ENCODE results near the gene NARF.
"Not testable (repeated sequence)": the region's sequence is repeated elsewhere in the genome, so short reads cannot be mapped to it uniquely, and the experiment has no call there.

Gene NARF

GRCh38 chr17:82444941-82445521, 13.5 kb upstream of the NARF start:
- DNase-seq (ENCODE audit: insufficient read length, low spot score) (no peak), FAIRE-seq (no peak)
- TF ChIP-seq SPI1 (IDR thresholded peaks at IDR 0.05; ENCODE audit: low read depth, low read length) (no peak), POU2F2 (IDR thresholded peaks at IDR 0.05; ENCODE audit: low read depth, low read length) (0 out of 2 replicates have a peak, but pooled peaks have one; percentile 11)

DNA sequence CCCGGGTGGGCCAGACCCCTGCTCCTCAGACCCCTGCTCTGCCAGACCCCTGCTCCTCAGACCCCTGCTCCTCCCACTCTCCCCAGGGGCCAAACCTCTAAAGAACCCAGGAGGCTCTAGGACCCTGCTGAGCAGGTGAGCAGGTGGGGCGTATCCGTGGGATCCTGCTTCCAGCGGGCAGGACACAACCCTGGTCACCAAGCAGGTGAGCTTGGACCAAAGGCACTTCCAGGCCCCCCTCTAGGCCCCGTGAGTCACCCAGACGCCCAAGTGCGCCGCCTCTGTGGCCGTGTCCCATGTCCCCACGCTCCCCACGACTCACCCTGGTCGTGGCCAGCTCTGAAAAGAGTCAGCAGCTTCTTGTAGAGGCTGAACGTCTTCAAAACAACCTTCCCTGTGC, 13.0 kb upstream of the NARF start:
- no peak for FAIRE-seq
- TF ChIP-seq POLR2AphosphoS5 (IDR thresholded peaks at IDR 0.05; ENCODE audit: low read depth, low read length) (no peak), TAF1 (IDR thresholded peaks at IDR 0.05; ENCODE audit: low read depth, low read length) (no peak), POU2F2 (IDR thresholded peaks at IDR 0.05; ENCODE audit: low read depth, low read length) (no peak), PAX5 (IDR thresholded peaks at IDR 0.05; ENCODE audit: insufficient read depth, low read length, severe bottlenecking) (no peak), POLR2A (IDR thresholded peaks at IDR 0.05; ENCODE audit: low read depth, low read length) (no peak), SPI1 (IDR thresholded peaks at IDR 0.05; ENCODE audit: low read depth, low read length) (no peak)

GRCh38 chr17:82446124-82446523, 12.4 kb upstream of the NARF start:
- DNase-seq (ENCODE audit: insufficient read length, low spot score) (no peak), FAIRE-seq (no peak)
- TF ChIP-seq POLR2AphosphoS5 (IDR thresholded peaks at IDR 0.05; ENCODE audit: low read depth, low read length) = no peak
- no peak for TF ChIP-seq SPI1 (IDR thresholded peaks at IDR 0.05; ENCODE audit: low read depth, low read length)
- TF ChIP-seq PAX5 (IDR thresholded peaks at IDR 0.05; ENCODE audit: insufficient read depth, low read length, severe bottlenecking) = no peak
- TF ChIP-seq POU2F2 (IDR thresholded peaks at IDR 0.05; ENCODE audit: low read depth, low read length) = no peak
- no peak for TF ChIP-seq POLR2A (IDR thresholded peaks at IDR 0.05; ENCODE audit: low read depth, low read length)
- no peak for TF ChIP-seq TAF1 (IDR thresholded peaks at IDR 0.05; ENCODE audit: low read depth, low read length)

More for the DNA sequence above, 13.0 kb upstream of the NARF start:
- DNase-seq (ENCODE audit: insufficient read length, low spot score) = no peak

DNA sequence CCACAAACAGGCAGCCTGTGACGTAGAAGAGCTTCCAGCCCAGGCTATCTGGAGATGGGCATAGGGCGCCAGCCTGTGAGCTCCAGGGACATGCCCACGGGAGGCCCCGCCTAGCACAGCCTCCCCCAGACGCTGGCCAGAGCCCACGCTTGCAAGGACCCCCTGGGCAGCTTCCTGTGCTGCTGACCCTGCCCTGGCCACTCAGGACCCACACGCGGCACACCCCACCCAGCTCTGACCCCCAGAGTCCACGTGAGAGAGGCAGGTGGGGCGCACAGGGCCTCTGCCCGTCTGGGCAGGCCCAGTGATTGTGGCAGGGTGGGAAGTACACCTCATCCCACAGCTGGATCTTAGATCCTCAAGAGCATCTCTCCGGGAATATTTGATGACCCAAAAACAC, 11.9 kb upstream of the NARF start:
- FAIRE-seq (no peak), DNase-seq (ENCODE audit: insufficient read length, low spot score) (no peak)
- TF ChIP-seq SPI1 (IDR thresholded peaks at IDR 0.05; ENCODE audit: low read depth, low read length) = no peak
- no peak for TF ChIP-seq POLR2A (IDR thresholded peaks at IDR 0.05; ENCODE audit: low read depth, low read length)
- TF ChIP-seq PAX5 (IDR thresholded peaks at IDR 0.05; ENCODE audit: insufficient read depth, low read length, severe bottlenecking) = no peak
- TF ChIP-seq POLR2AphosphoS5 (IDR thresholded peaks at IDR 0.05; ENCODE audit: low read depth, low read length) = no peak
- TF ChIP-seq POU2F2 (IDR thresholded peaks at IDR 0.05; ENCODE audit: low read depth, low read length) = no peak
- no peak for TF ChIP-seq TAF1 (IDR thresholded peaks at IDR 0.05; ENCODE audit: low read depth, low read length)

DNA sequence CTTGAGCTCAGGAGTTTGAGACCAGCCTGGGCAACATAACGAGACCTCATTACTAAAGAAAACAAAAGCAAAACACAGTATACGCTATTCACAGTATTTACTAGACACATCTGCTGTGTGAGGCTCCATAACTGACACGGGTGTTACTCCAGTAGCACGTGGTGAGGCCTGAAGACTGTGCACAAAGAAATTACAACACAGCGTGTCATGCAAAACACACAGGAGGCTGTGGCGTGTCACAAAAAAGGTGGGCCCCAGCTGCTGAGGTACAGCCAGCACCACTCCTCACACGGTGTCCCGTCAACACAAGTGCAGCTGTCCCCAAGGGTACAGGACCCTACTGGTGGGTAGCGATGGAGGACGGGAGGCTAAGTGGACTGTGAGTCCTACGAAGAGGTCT, 10.7 kb upstream of the NARF start:
- no peak for DNase-seq (ENCODE audit: insufficient read length, low spot score)
- no peak for TF ChIP-seq POLR2AphosphoS5 (IDR thresholded peaks at IDR 0.05; ENCODE audit: low read depth, low read length)
- no peak for TF ChIP-seq SPI1 (IDR thresholded peaks at IDR 0.05; ENCODE audit: low read depth, low read length)
- TF ChIP-seq POU2F2 (IDR thresholded peaks at IDR 0.05; ENCODE audit: low read depth, low read length) = no peak
- no peak for TF ChIP-seq PAX5 (IDR thresholded peaks at IDR 0.05; ENCODE audit: insufficient read depth, low read length, severe bottlenecking)
- TF ChIP-seq TAF1 (IDR thresholded peaks at IDR 0.05; ENCODE audit: low read depth, low read length) = no peak
- FAIRE-seq = no peak

DNA sequence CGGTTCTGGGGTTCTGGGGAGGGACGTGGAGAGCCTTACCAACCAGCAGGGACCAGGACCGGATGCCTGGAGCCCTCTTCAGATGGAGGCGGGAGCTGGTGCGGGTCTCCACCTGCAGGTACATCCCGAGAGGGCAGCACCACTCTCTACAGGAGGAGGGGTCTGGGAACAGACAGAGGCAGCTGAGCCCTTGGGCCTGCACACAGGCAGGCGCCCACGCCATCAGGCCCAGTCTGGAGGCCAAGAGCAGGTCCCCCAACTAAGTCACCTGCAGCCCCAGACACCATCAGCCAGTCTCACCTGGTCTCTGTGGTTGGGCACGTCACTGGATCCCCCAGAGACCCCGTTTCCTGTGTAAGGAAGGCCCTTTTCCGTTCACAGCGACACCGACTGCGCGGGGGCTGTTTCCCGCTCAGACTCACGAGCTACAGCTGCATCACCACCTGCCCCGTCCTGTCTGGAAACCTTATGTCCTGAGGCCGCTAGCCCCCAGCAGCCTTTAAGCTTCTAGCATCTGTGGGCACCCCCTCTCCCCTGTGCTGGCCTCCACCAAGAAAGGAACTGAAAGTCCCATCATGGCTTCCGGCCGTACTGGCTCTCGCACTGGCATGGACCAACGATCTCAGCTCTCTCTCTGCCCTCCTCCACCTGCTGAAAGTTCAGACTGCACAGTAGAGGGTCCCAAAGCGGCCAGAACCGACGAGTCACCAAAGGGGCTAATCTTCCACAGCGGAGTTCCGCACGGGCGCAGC, 9.2 kb upstream of the NARF start:
- DNase-seq (ENCODE audit: insufficient read length, low spot score) (peak; percentile 66), FAIRE-seq (peak; percentile 95)
- TF ChIP-seq POLR2A (IDR thresholded peaks at IDR 0.05; ENCODE audit: low read depth, low read length) = peak; percentile 95
- no peak for TF ChIP-seq PAX5 (IDR thresholded peaks at IDR 0.05; ENCODE audit: insufficient read depth, low read length, severe bottlenecking)
- TF ChIP-seq POLR2AphosphoS5 (IDR thresholded peaks at IDR 0.05; ENCODE audit: low read depth, low read length) = peak; percentile 89; the same call in 1 of the 2 replicates
- TF ChIP-seq SPI1 (IDR thresholded peaks at IDR 0.05; ENCODE audit: low read depth, low read length) = peak; percentile 99
- TF ChIP-seq POU2F2 (IDR thresholded peaks at IDR 0.05; ENCODE audit: low read depth, low read length) = 0 out of 2 replicates have a peak, but pooled peaks have one; percentile 80
- peak; percentile 81 for TF ChIP-seq TAF1 (IDR thresholded peaks at IDR 0.05; ENCODE audit: low read depth, low read length)

- no peak for DNase-seq (ENCODE audit: insufficient read length, low spot score)
- FAIRE-seq = no peak
- no peak; the same call in 1 of the 2 replicates for TF ChIP-seq POLR2A (IDR thresholded peaks at IDR 0.05; ENCODE audit: low read depth, low read length)
- TF ChIP-seq SPI1 (IDR thresholded peaks at IDR 0.05; ENCODE audit: low read depth, low read length) = no peak
- TF ChIP-seq TAF1 (IDR thresholded peaks at IDR 0.05; ENCODE audit: low read depth, low read length) = no peak
- TF ChIP-seq POU2F2 (IDR thresholded peaks at IDR 0.05; ENCODE audit: low read depth, low read length) = no peak
- no peak for TF ChIP-seq PAX5 (IDR thresholded peaks at IDR 0.05; ENCODE audit: insufficient read depth, low read length, severe bottlenecking)
- no peak for TF ChIP-seq POLR2AphosphoS5 (IDR thresholded peaks at IDR 0.05; ENCODE audit: low read depth, low read length)
Observed at GRCh38 chr17:82449883-82450356, 8.6 kb upstream of the NARF start.

GRCh38 chr17:82450357-82451106, 8.0 kb upstream of the NARF start, which contains the start of gene CYBC1:
Gene CYBC1, minus strand, starts transcription at chr17:82450752. Its CDS starts 1,498 bp downstream, at chr17:82449254.
- FAIRE-seq (peak; percentile 38), DNase-seq (ENCODE audit: insufficient read length, low spot score) (peak; percentile 82)
- TF ChIP-seq POLR2AphosphoS5 (IDR thresholded peaks at IDR 0.05; ENCODE audit: low read depth, low read length) = peak; percentile 89
- peak; percentile 57; the same call in 1 of the 2 replicates for TF ChIP-seq POLR2A (IDR thresholded peaks at IDR 0.05; ENCODE audit: low read depth, low read length)
- peak; percentile 56 for TF ChIP-seq TAF1 (IDR thresholded peaks at IDR 0.05; ENCODE audit: low read depth, low read length)
- TF ChIP-seq SPI1 (IDR thresholded peaks at IDR 0.05; ENCODE audit: low read depth, low read length) = peak; percentile 31
- no peak for TF ChIP-seq POU2F2 (IDR thresholded peaks at IDR 0.05; ENCODE audit: low read depth, low read length)
- no peak for TF ChIP-seq PAX5 (IDR thresholded peaks at IDR 0.05; ENCODE audit: insufficient read depth, low read length, severe bottlenecking)

DNA sequence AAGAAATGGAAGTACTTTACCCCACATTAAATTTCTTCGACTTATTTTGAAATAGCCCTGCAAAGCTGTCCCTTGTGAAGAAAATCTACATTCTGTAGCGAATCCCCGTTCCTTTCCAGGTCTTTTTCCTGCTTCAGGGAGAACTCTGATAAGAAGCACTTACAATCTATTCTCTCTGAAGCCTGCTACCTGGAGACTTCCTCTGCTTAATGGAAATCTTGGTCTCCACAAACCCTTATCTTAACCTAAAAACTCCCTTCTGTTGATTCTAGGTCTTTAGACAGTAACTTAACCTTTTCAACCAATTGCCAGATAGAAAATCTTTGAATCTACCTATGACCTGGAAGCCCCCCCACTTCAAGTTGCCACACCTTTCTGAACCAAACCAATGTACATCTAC, 6.4 kb upstream of the NARF start:
- no peak for TF ChIP-seq POLR2A (IDR thresholded peaks at IDR 0.05; ENCODE audit: low read depth, low read length)
- no peak for TF ChIP-seq PAX5 (IDR thresholded peaks at IDR 0.05; ENCODE audit: insufficient read depth, low read length, severe bottlenecking)
- no peak for TF ChIP-seq POLR2AphosphoS5 (IDR thresholded peaks at IDR 0.05; ENCODE audit: low read depth, low read length)
- no peak for TF ChIP-seq SPI1 (IDR thresholded peaks at IDR 0.05; ENCODE audit: low read depth, low read length)
- TF ChIP-seq TAF1 (IDR thresholded peaks at IDR 0.05; ENCODE audit: low read depth, low read length) = no peak
- TF ChIP-seq POU2F2 (IDR thresholded peaks at IDR 0.05; ENCODE audit: low read depth, low read length) = no peak
- FAIRE-seq = no peak
- no peak for DNase-seq (ENCODE audit: insufficient read length, low spot score)

GRCh38 chr17:82453151-82453550, 5.4 kb upstream of the NARF start:
- DNase-seq (ENCODE audit: insufficient read length, low spot score) = not testable (repeated sequence)

DNA sequence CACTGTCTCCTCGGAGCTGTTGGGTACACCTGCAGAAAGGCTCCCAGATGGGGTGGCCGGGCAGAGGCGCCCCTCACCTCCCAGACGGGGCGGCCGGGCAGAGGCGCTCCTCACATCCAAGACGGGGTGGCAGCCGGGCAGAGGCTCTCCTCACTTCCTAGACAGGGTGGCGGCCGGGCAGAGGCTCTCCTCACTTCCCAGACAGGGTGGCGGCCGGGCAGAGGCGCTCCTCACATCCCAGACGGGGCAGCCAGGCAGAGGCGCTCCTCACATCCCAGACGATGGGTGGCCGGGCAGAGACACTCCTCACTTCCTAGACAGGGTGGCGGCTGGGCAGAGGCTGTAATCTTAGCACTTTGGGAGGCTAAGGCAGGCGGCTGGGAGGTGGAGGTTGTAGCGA, 4.8 kb upstream of the NARF start:
- DNase-seq (ENCODE audit: insufficient read length, low spot score); FAIRE-seq: not testable (repeated sequence)

More at GRCh38 chr17:82453151-82453550, 5.4 kb upstream of the NARF start:
- FAIRE-seq = not testable (repeated sequence)

Measured in GM12891 (cell line).